ENCODE data around the gene KCNJ15. TPM values are rescaled to one million over a fixed set of nuclear protein-coding genes. Genes with fewer than 3 reads are reported as not detected.

Gene KCNJ15
- polyA plus RNA-seq, 4 donors = 3.6 to 236 (median 209) TPM

GRCh38 chr21:38267136-38267755 is 10.5 kb downstream of the KCNJ15 start:
- DNase-seq (ENCODE audit: low read depth in 4 of 4, low spot score in 3 of 4) = no peak

- no peak for DNase-seq (ENCODE audit: low read depth in 4 of 4, low spot score in 3 of 4)
Measured at GRCh38 chr21:38267991-38268863, 11.4 kb downstream of the KCNJ15 start.

GRCh38 chr21:38268864-38269575 is 12.2 kb downstream of the KCNJ15 start:
- DNase-seq (ENCODE audit: low read depth in 4 of 4, low spot score in 3 of 4) = no peak

GRCh38 chr21:38269576-38269936 is 12.8 kb downstream of the KCNJ15 start:
- no peak for DNase-seq (ENCODE audit: low read depth in 4 of 4, low spot score in 3 of 4)

GRCh38 chr21:38272215-38272614 is 15.4 kb downstream of the KCNJ15 start:
- no peak for DNase-seq (ENCODE audit: low read depth in 4 of 4, low spot score in 3 of 4)

GRCh38 chr21:38273745-38274542 is 17.2 kb downstream of the KCNJ15 start:
- DNase-seq (ENCODE audit: low read depth in 4 of 4, low spot score in 3 of 4) = no peak

GRCh38 chr21:38277501-38278131 is 20.8 kb downstream of the KCNJ15 start:
- DNase-seq (ENCODE audit: low read depth in 4 of 4, low spot score in 3 of 4) = no peak

GRCh38 chr21:38280454-38280853 is 23.7 kb downstream of the KCNJ15 start:
- no peak for DNase-seq (ENCODE audit: low read depth in 4 of 4, low spot score in 3 of 4)

GRCh38 chr21:38280867-38281266 is 24.1 kb downstream of the KCNJ15 start:
- DNase-seq (ENCODE audit: low read depth in 4 of 4, low spot score in 3 of 4) = no peak

- no peak for DNase-seq (ENCODE audit: low read depth in 4 of 4, low spot score in 3 of 4)
Measured at GRCh38 chr21:38282921-38283320, 26.1 kb downstream of the KCNJ15 start.

- no peak for DNase-seq (ENCODE audit: low read depth in 4 of 4, low spot score in 3 of 4)
Measured at GRCh38 chr21:38284216-38284615, 27.4 kb downstream of the KCNJ15 start.

- DNase-seq (ENCODE audit: low read depth in 4 of 4, low spot score in 3 of 4) = no peak
Measured at GRCh38 chr21:38286739-38287471, 30.1 kb downstream of the KCNJ15 start.

GRCh38 chr21:38287476-38287875 is 30.7 kb downstream of the KCNJ15 start:
- no peak for DNase-seq (ENCODE audit: low read depth in 4 of 4, low spot score in 3 of 4)

- DNase-seq (ENCODE audit: low read depth in 4 of 4, low spot score in 3 of 4) = no peak
Measured at GRCh38 chr21:38289705-38290485, 33.1 kb downstream of the KCNJ15 start.

GRCh38 chr21:38290809-38291208 is 34.0 kb downstream of the KCNJ15 start:
- DNase-seq (ENCODE audit: low read depth in 4 of 4, low spot score in 3 of 4) = no peak

GRCh38 chr21:38291874-38292273 is 35.1 kb downstream of the KCNJ15 start:
- no peak for DNase-seq (ENCODE audit: low read depth in 4 of 4, low spot score in 3 of 4)

GRCh38 chr21:38293113-38293512 is 36.3 kb downstream of the KCNJ15 start:
- DNase-seq (ENCODE audit: low read depth in 4 of 4, low spot score in 3 of 4) = no peak

GRCh38 chr21:38293765-38294164 is 37.0 kb downstream of the KCNJ15 start:
- no peak for DNase-seq (ENCODE audit: low read depth in 4 of 4, low spot score in 3 of 4)

- no peak for DNase-seq (ENCODE audit: low read depth in 4 of 4, low spot score in 3 of 4)
Measured at GRCh38 chr21:38294609-38295008, 37.8 kb downstream of the KCNJ15 start.

All from left renal pelvis (tissue), 4 donors.